SK-N-SH (cell line): ENCODE data around the gene DLX1.

ENCODE experiments used
- FOSL2 ChIP-seq: IDR thresholded peaks from 2 replicates; pipeline ENCODE4 v1.4.0; 2012; ENCODE audit warnings: low read depth, mild to moderate bottlenecking, moderate library complexity, borderline replicate concordance
- FOXM1 ChIP-seq: IDR thresholded peaks from 2 replicates; pipeline ENCODE4 v1.4.0; 2012; ENCODE audit warnings: low read depth, mild to moderate bottlenecking
- MEF2A ChIP-seq: IDR thresholded peaks from 2 replicates; pipeline ENCODE4 v1.4.0; 2012; ENCODE audit warnings: low read depth, borderline replicate concordance
- NRF1 ChIP-seq: IDR thresholded peaks from 2 replicates; pipeline ENCODE4 v1.6.1; 2012; ENCODE audit warnings: low read depth, mild to moderate bottlenecking, low read length
- POLR2AphosphoS5 ChIP-seq: IDR thresholded peaks from 2 replicates; pipeline ENCODE4 v1.6.1; 2012; ENCODE audit warnings: low read depth, low read length
- RFX5 ChIP-seq: IDR thresholded peaks from 2 replicates; pipeline ENCODE4 v1.6.1; 2012; ENCODE audit warnings: mild to moderate bottlenecking, improper control_type of control experiment, low read length
- TF ChIP-seq, protein P1 (sequence below): fragments of 200-600 bp; sonication (generic); IDR thresholded peaks from 2 replicates; pipeline ENCODE4 v1.6.1; 2017; ENCODE audit warnings: antibody characterized with exemption, mild to moderate bottlenecking, moderate library complexity
- TF ChIP-seq, protein P2 (sequence below): IDR thresholded peaks from 2 replicates; pipeline ENCODE4 v1.6.1; 2012; ENCODE audit warnings: mild to moderate bottlenecking, low read depth, low read length, moderate library complexity

DNA sequence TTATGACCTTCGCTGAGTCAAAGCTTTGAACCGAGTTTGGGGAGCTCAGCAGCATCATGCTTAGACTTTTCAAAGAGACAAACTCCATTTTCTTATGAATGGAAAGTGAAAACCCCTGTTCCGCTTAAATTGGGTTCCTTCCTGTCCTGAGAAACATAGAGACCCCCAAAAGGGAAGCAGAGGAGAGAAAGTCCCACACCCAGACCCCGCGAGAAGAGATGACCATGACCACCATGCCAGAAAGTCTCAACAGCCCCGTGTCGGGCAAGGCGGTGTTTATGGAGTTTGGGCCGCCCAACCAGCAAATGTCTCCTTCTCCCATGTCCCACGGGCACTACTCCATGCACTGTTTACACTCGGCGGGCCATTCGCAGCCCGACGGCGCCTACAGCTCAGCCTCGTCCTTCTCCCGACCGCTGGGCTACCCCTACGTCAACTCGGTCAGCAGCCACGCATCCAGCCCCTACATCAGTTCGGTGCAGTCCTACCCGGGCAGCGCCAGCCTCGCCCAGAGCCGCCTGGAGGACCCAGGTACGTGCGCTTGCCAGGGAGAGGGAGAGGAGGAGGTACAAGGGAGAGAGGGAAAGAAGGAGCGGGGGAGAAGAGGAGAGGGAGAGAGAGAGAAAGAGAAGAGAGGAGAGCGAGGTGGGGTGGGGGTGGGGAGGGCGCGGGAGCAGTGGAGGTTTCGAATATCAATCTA lies at the start of gene DLX1:
- TF ChIP-seq, protein P1, sequence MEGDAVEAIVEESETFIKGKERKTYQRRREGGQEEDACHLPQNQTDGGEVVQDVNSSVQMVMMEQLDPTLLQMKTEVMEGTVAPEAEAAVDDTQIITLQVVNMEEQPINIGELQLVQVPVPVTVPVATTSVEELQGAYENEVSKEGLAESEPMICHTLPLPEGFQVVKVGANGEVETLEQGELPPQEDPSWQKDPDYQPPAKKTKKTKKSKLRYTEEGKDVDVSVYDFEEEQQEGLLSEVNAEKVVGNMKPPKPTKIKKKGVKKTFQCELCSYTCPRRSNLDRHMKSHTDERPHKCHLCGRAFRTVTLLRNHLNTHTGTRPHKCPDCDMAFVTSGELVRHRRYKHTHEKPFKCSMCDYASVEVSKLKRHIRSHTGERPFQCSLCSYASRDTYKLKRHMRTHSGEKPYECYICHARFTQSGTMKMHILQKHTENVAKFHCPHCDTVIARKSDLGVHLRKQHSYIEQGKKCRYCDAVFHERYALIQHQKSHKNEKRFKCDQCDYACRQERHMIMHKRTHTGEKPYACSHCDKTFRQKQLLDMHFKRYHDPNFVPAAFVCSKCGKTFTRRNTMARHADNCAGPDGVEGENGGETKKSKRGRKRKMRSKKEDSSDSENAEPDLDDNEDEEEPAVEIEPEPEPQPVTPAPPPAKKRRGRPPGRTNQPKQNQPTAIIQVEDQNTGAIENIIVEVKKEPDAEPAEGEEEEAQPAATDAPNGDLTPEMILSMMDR, result no peak
- no peak for TF ChIP-seq FOSL2
- TF ChIP-seq POLR2AphosphoS5, result no peak
- no peak for TF ChIP-seq NRF1
- TF ChIP-seq FOXM1, result no peak
- no peak for TF ChIP-seq RFX5
- TF ChIP-seq, protein P2, sequence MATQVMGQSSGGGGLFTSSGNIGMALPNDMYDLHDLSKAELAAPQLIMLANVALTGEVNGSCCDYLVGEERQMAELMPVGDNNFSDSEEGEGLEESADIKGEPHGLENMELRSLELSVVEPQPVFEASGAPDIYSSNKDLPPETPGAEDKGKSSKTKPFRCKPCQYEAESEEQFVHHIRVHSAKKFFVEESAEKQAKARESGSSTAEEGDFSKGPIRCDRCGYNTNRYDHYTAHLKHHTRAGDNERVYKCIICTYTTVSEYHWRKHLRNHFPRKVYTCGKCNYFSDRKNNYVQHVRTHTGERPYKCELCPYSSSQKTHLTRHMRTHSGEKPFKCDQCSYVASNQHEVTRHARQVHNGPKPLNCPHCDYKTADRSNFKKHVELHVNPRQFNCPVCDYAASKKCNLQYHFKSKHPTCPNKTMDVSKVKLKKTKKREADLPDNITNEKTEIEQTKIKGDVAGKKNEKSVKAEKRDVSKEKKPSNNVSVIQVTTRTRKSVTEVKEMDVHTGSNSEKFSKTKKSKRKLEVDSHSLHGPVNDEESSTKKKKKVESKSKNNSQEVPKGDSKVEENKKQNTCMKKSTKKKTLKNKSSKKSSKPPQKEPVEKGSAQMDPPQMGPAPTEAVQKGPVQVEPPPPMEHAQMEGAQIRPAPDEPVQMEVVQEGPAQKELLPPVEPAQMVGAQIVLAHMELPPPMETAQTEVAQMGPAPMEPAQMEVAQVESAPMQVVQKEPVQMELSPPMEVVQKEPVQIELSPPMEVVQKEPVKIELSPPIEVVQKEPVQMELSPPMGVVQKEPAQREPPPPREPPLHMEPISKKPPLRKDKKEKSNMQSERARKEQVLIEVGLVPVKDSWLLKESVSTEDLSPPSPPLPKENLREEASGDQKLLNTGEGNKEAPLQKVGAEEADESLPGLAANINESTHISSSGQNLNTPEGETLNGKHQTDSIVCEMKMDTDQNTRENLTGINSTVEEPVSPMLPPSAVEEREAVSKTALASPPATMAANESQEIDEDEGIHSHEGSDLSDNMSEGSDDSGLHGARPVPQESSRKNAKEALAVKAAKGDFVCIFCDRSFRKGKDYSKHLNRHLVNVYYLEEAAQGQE, result no peak
- no peak for TF ChIP-seq MEF2A
